Erythroblast (primary cell): ENCODE data around the gene DIP2B.

Experiments
- GATA1 ChIP-seq: IDR thresholded peaks from 2 replicates; pipeline ENCODE4 v1.6.1; 2011; ENCODE audit warnings: low read depth, mild to moderate bottlenecking, control low read depth, low read length, moderate library complexity
- POLR2A ChIP-seq: IDR thresholded peaks from 2 replicates; pipeline ENCODE4 v1.6.1; 2011; ENCODE audit warnings: mild to moderate bottlenecking, low read length

GRCh38 chr12:50551866-50552265, 47.1 kb downstream of the DIP2B start:
- TF ChIP-seq POLR2A (no peak), GATA1 (no peak)
